ENCODE measurements around the gene TBC1D22A.
"Not testable (repeated sequence)": the region's sequence is repeated elsewhere in the genome, so short reads cannot be mapped to it uniquely, and the experiment has no call there.

The TBC1D22A gene

GRCh38 chr22:47123827-47124442 is 361.5 kb downstream of the TBC1D22A start:
- DNase-seq (ENCODE audit: low read depth) = no peak

- DNase-seq (ENCODE audit: low read depth) = no peak
Observed at GRCh38 chr22:47124451-47124881, 362.0 kb downstream of the TBC1D22A start.

- DNase-seq (ENCODE audit: low read depth) = no peak
Observed at GRCh38 chr22:47124961-47125360, 362.5 kb downstream of the TBC1D22A start.

GRCh38 chr22:47125603-47126002 is 363.2 kb downstream of the TBC1D22A start:
- no peak for DNase-seq (ENCODE audit: low read depth)

GRCh38 chr22:47126344-47126811 is 363.9 kb downstream of the TBC1D22A start:
- no peak for DNase-seq (ENCODE audit: low read depth)

- DNase-seq (ENCODE audit: low read depth) = no peak
Observed at GRCh38 chr22:47127441-47127871, 365.0 kb downstream of the TBC1D22A start.

- DNase-seq (ENCODE audit: low read depth) = no peak
Observed at GRCh38 chr22:47128216-47128615, 365.8 kb downstream of the TBC1D22A start.

GRCh38 chr22:47128622-47129215 is 366.3 kb downstream of the TBC1D22A start:
- no peak for DNase-seq (ENCODE audit: low read depth)

GRCh38 chr22:47129902-47130635 is 367.6 kb downstream of the TBC1D22A start:
- no peak for DNase-seq (ENCODE audit: low read depth)

- no peak for DNase-seq (ENCODE audit: low read depth)
Observed at GRCh38 chr22:47130883-47131631, 368.6 kb downstream of the TBC1D22A start.

- no peak for DNase-seq (ENCODE audit: low read depth)
Observed at GRCh38 chr22:47131632-47132427, 369.4 kb downstream of the TBC1D22A start.

- DNase-seq (ENCODE audit: low read depth) = no peak
Observed at GRCh38 chr22:47132428-47132825, 370.0 kb downstream of the TBC1D22A start.

GRCh38 chr22:47133061-47133969 is 370.9 kb downstream of the TBC1D22A start:
- no peak for DNase-seq (ENCODE audit: low read depth)

GRCh38 chr22:47134222-47134621 is 371.8 kb downstream of the TBC1D22A start:
- DNase-seq (ENCODE audit: low read depth) = no peak

- DNase-seq (ENCODE audit: low read depth) = no peak
Observed at GRCh38 chr22:47135338-47135737, 372.9 kb downstream of the TBC1D22A start.

GRCh38 chr22:47136050-47136449 is 373.6 kb downstream of the TBC1D22A start:
- no peak for DNase-seq (ENCODE audit: low read depth)

GRCh38 chr22:47136671-47137070 is 374.2 kb downstream of the TBC1D22A start:
- no peak for DNase-seq (ENCODE audit: low read depth)

- no peak for DNase-seq (ENCODE audit: low read depth)
Observed at GRCh38 chr22:47139013-47139789, 376.8 kb downstream of the TBC1D22A start.

GRCh38 chr22:47139790-47140119 is 377.3 kb downstream of the TBC1D22A start:
- DNase-seq (ENCODE audit: low read depth) = no peak

GRCh38 chr22:47140975-47141374 is 378.5 kb downstream of the TBC1D22A start:
- not testable (repeated sequence) for DNase-seq (ENCODE audit: low read depth)

Measured in iris pigment epithelial cell (primary cell).